HCT116 (cell line): Measurements from ENCODE around the gene SNTG2. TPM values are rescaled to one million over a fixed set of nuclear protein-coding genes. Genes with fewer than 3 reads are reported as not detected.

ENCODE experiments used
- ATAC-seq: fragments of 200-7000 bp; cut with Tn5 transposase; 2 replicates; pipeline ENCODE4 v1.9.1; 2020; ENCODE audit warnings: mild to moderate bottlenecking, moderate library complexity
- BruUV-seq: library from RNA; stranded (reverse); fragments of 400-500 nt; replicated peaks from 2 replicates; lab custom pipeline; 2021; lab: Mats Ljungman, UMichigan
- CTCF ChIA-PET: fragments of 300-600 bp; sonication (Branson Sonifier 250); formaldehyde crosslinking; loops from one replicate; lab custom pipeline; 2021; ENCODE audit warnings: antibody characterized with exemption; lab: Charles Lee
- POLR2A ChIA-PET: fragments of 300-600, 350-600 bp; sonication (Branson Sonifier 250); formaldehyde crosslinking; loops from one replicate; lab custom pipeline; 2021; ENCODE audit warnings: antibody characterized with exemption; lab: Charles Lee
- RAD21 ChIA-PET, 2 experiments: fragments of 300-600 bp; sonication (Branson Sonifier 250); formaldehyde crosslinking; loops; one replicate each; lab custom pipeline; 2023; ENCODE audit warnings: low total read pairs in 2 of 2; ENCODE audit not compliant: uncharacterized antibody in 2 of 2, unreplicated experiment in 2 of 2, low non-redundant PET in 1 of 2; lab: Charles Lee
- DNase-seq: peaks from one replicate; pipeline ENCODE4 v3.0.0-alpha.2; 2010; ENCODE audit warnings: low read depth, low spot score
- H2AFZ ChIP-seq: fragments of 200-600 bp; shearing (Covaris generic), sonication (generic); 2 replicates; pipeline ENCODE4 v1.6.1; 2017; ENCODE audit warnings: low read depth, mixed run types, mixed read lengths, antibody characterized with exemption, low read length; ENCODE audit not compliant: poor library complexity, severe bottlenecking
- H3K27ac ChIP-seq: 2 replicates; pipeline ENCODE4 v1.5.1; 2012; ENCODE audit warnings: low read depth, low read length
- H3K27me3 ChIP-seq: fragments of 200-600 bp; sonication (generic); 2 replicates; pipeline ENCODE4 v1.6.1; 2016; ENCODE audit warnings: mixed run types, low read length, mixed read lengths; ENCODE audit not compliant: insufficient read depth
- H3K36me3 ChIP-seq, 2 experiments: fragments of 200-500 bp in 1 of 2; fragments of 200-600 bp in 1 of 2; sonication (Bioruptor generic) in 1 of 2; sonication (generic) in 1 of 2; 2 replicates each; pipeline versions ENCODE4 v1.5.1 to v1.6.1; 2014 to 2016; ENCODE audit warnings: low read length in 2 of 2, inconsistent platforms in 1 of 2, mixed read lengths in 1 of 2, mixed run types in 1 of 2; ENCODE audit not compliant: insufficient read depth in 2 of 2, control insufficient read depth in 1 of 2
- H3K4me1 ChIP-seq, 2 experiments: fragments of 200-600 bp in 1 of 2; sonication (generic) in 1 of 2; 2 replicates each; pipeline versions ENCODE4 v1.5.1 to v1.6.1; 2012 to 2017; ENCODE audit warnings: low read length in 2 of 2, inconsistent platforms in 1 of 2, mild to moderate bottlenecking in 1 of 2, mixed read lengths in 1 of 2, mixed run types in 1 of 2, moderate library complexity in 1 of 2; ENCODE audit not compliant: insufficient read depth in 2 of 2, control insufficient read depth in 1 of 2
- H3K4me2 ChIP-seq: fragments of 200-600 bp; sonication (generic); 2 replicates; pipeline ENCODE4 v1.6.1; 2017; ENCODE audit warnings: mixed run types, low read length, mixed read lengths
- H3K4me3 ChIP-seq, 2 experiments: fragments of 200-600 bp in 1 of 2; sonication (generic) in 1 of 2; replicated peaks in 1 of 2; 2 replicates each; pipeline ENCODE4 v1.5.1; 2011 to 2016; ENCODE audit warnings: low read length in 2 of 2, control low read depth in 1 of 2, low read depth in 1 of 2, mild to moderate bottlenecking in 1 of 2, mixed read lengths in 1 of 2, mixed run types in 1 of 2
- H3K79me2 ChIP-seq: fragments of 200-600 bp; sonication (generic); 2 replicates; pipeline ENCODE4 v1.6.1; 2017; ENCODE audit warnings: mild to moderate bottlenecking, mixed run types, low read length, moderate library complexity, mixed read lengths; ENCODE audit not compliant: insufficient read depth
- H3K9ac ChIP-seq: fragments of 200-600 bp; sonication (generic); 2 replicates; pipeline ENCODE4 v1.6.1; 2016; ENCODE audit warnings: low read length, mixed read lengths
- H3K9me2 ChIP-seq: fragments of 200-600 bp; sonication (generic), shearing (Covaris generic); 2 replicates; pipeline ENCODE4 v1.6.1; 2017; ENCODE audit warnings: mixed run types, mild to moderate bottlenecking, moderate library complexity; ENCODE audit not compliant: insufficient read depth
- H3K9me3 ChIP-seq, 2 experiments: fragments of 200-500 bp in 1 of 2; fragments of 200-600 bp in 1 of 2; sonication (Bioruptor generic) in 1 of 2; sonication (generic) in 1 of 2; 2 replicates each; pipeline ENCODE4 v1.6.1; 2014 to 2017; ENCODE audit warnings: low read length in 2 of 2, mixed read lengths in 2 of 2, inconsistent platforms in 1 of 2, low read depth in 1 of 2, mild to moderate bottlenecking in 1 of 2, mixed run types in 1 of 2, moderate library complexity in 1 of 2; ENCODE audit not compliant: control insufficient read depth in 1 of 2, insufficient read depth in 1 of 2
- H4K20me1 ChIP-seq: fragments of 200-600 bp; sonication (generic), shearing (Covaris generic); 2 replicates; pipeline ENCODE4 v1.6.1; 2017; ENCODE audit warnings: mixed run types, mild to moderate bottlenecking, moderate library complexity; ENCODE audit not compliant: insufficient read depth
- CBX3 ChIP-seq: IDR thresholded peaks from 2 replicates; pipeline ENCODE4 v1.6.1; 2012; ENCODE audit warnings: low read depth
- EGR1 ChIP-seq: IDR thresholded peaks from 2 replicates; pipeline ENCODE4 v1.6.1; 2012; ENCODE audit warnings: low read depth
- EZH2 ChIP-seq: fragments of 200-600 bp; sonication (generic); IDR thresholded peaks from 2 replicates; pipeline ENCODE4 v1.6.1; 2017; ENCODE audit warnings: antibody characterized with exemption, mixed run types
- EZH2phosphoT487 ChIP-seq: fragments of 200-600 bp; IDR thresholded peaks from 2 replicates; pipeline ENCODE4 v1.6.1; 2018; ENCODE audit warnings: antibody characterized with exemption, borderline replicate concordance
- JUND ChIP-seq: IDR thresholded peaks from 2 replicates; pipeline ENCODE4 v1.6.1; 2012
- MAX ChIP-seq: IDR thresholded peaks from 2 replicates; pipeline ENCODE4 v1.6.1; 2012
- POLR2A ChIP-seq: IDR thresholded peaks from 2 replicates; pipeline ENCODE4 v1.7.0; 2011; ENCODE audit warnings: borderline replicate concordance; ENCODE audit not compliant: insufficient read depth, insufficient read length; ENCODE audit errors: extremely low read depth
- SP1 ChIP-seq: IDR thresholded peaks from 2 replicates; pipeline ENCODE4 v1.6.1; 2012; ENCODE audit warnings: low read depth
- SRF ChIP-seq: IDR thresholded peaks from 2 replicates; pipeline ENCODE4 v1.6.1; 2012; ENCODE audit warnings: low read depth
- YY1 ChIP-seq: IDR thresholded peaks from 2 replicates; pipeline ENCODE4 v1.6.1; 2011; ENCODE audit warnings: low read length, low read depth, moderate library complexity, mild to moderate bottlenecking; ENCODE audit not compliant: insufficient replicate concordance; ENCODE audit errors: extremely low read depth
- ZBTB33 ChIP-seq: IDR thresholded peaks from 2 replicates; pipeline ENCODE4 v1.6.1; 2011; ENCODE audit warnings: mild to moderate bottlenecking, low read length, moderate library complexity; ENCODE audit not compliant: insufficient replicate concordance; ENCODE audit errors: extremely low read depth
- ZNF274 ChIP-seq: fragments of 200-500 bp; sonication (Bioruptor generic); IDR thresholded peaks from 2 replicates; pipeline ENCODE4 v1.6.1; 2014; ENCODE audit warnings: mild to moderate bottlenecking, low read depth, low read length, inconsistent platforms
- intact Hi-C: fragments of 100-400 bp; cut with micrococcal nuclease; formaldehyde crosslinking; loops from 2 replicates; pipeline ENCODE4 v1.10.0; 2022
- total RNA-seq: library from RNA; stranded (reverse); gene quantifications from one replicate; pipeline ENCODE4 v1.2.1, GENCODE V29; 2021; ENCODE audit not compliant: unreplicated experiment
- TF ChIP-seq, protein P1 (sequence below): IDR thresholded peaks from 2 replicates; pipeline ENCODE4 v1.6.1; 2012; ENCODE audit warnings: low read depth
- TF ChIP-seq, protein P2 (sequence below): IDR thresholded peaks from 2 replicates; pipeline ENCODE4 v1.6.1; 2012
- TF ChIP-seq, protein P3 (sequence below), 3 experiments: fragments of 200-600 bp in 1 of 3; sonication (generic) in 1 of 3; IDR thresholded peaks in 2 of 3; conservative IDR thresholded peaks in 1 of 3; 2 replicates each; pipeline ENCODE4 v1.5.1; 2012 to 2017; ENCODE audit warnings: low read depth in 2 of 3, low read length in 2 of 3, antibody characterized with exemption in 1 of 3, borderline replicate concordance in 1 of 3, control low read depth in 1 of 3, mild to moderate bottlenecking in 1 of 3, mixed read lengths in 1 of 3, mixed run types in 1 of 3, moderate library complexity in 1 of 3; ENCODE audit not compliant: insufficient read depth in 1 of 3

The SNTG2 gene
- total RNA-seq, 1 experiment from 2014 or later: not detected

DNA sequence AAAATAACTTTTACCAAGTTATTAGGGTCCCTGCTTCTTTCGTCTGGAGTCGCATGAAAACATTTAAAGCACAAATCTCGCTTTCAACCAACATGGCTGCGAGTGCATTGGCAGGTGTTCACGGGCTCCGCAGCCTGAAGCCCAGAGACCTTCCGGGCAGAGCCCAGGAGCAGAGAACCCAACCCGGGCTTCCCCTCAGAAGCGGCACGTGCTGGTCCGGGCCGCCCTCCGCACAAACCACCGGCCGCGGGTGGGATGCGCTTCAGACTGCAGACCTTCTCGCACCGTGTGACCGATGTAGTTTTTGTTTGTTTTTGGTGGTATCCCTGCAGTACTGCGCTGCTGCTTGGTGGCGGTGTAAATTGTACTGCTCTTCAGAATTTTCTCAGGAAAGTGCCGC is 357.0 kb downstream of the SNTG2 start:
- no peak overlapping the region for H3K4me2 ChIP-seq
- TF ChIP-seq EGR1 (no peak), ZBTB33 (no peak), POLR2A (no peak), SRF (no peak), EZH2phosphoT487 (no peak), ZNF274 (no peak), SP1 (no peak), JUND (no peak), EZH2 (no peak), CBX3 (no peak), YY1 (no peak), MAX (no peak)
- TF ChIP-seq, protein P1, sequence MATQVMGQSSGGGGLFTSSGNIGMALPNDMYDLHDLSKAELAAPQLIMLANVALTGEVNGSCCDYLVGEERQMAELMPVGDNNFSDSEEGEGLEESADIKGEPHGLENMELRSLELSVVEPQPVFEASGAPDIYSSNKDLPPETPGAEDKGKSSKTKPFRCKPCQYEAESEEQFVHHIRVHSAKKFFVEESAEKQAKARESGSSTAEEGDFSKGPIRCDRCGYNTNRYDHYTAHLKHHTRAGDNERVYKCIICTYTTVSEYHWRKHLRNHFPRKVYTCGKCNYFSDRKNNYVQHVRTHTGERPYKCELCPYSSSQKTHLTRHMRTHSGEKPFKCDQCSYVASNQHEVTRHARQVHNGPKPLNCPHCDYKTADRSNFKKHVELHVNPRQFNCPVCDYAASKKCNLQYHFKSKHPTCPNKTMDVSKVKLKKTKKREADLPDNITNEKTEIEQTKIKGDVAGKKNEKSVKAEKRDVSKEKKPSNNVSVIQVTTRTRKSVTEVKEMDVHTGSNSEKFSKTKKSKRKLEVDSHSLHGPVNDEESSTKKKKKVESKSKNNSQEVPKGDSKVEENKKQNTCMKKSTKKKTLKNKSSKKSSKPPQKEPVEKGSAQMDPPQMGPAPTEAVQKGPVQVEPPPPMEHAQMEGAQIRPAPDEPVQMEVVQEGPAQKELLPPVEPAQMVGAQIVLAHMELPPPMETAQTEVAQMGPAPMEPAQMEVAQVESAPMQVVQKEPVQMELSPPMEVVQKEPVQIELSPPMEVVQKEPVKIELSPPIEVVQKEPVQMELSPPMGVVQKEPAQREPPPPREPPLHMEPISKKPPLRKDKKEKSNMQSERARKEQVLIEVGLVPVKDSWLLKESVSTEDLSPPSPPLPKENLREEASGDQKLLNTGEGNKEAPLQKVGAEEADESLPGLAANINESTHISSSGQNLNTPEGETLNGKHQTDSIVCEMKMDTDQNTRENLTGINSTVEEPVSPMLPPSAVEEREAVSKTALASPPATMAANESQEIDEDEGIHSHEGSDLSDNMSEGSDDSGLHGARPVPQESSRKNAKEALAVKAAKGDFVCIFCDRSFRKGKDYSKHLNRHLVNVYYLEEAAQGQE: no peak
- TF ChIP-seq, protein P2, sequence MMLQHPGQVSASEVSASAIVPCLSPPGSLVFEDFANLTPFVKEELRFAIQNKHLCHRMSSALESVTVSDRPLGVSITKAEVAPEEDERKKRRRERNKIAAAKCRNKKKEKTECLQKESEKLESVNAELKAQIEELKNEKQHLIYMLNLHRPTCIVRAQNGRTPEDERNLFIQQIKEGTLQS: no peak
- TF ChIP-seq, protein P3, sequence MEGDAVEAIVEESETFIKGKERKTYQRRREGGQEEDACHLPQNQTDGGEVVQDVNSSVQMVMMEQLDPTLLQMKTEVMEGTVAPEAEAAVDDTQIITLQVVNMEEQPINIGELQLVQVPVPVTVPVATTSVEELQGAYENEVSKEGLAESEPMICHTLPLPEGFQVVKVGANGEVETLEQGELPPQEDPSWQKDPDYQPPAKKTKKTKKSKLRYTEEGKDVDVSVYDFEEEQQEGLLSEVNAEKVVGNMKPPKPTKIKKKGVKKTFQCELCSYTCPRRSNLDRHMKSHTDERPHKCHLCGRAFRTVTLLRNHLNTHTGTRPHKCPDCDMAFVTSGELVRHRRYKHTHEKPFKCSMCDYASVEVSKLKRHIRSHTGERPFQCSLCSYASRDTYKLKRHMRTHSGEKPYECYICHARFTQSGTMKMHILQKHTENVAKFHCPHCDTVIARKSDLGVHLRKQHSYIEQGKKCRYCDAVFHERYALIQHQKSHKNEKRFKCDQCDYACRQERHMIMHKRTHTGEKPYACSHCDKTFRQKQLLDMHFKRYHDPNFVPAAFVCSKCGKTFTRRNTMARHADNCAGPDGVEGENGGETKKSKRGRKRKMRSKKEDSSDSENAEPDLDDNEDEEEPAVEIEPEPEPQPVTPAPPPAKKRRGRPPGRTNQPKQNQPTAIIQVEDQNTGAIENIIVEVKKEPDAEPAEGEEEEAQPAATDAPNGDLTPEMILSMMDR (IDR thresholded peaks at IDR 0.05 in 2 of 3, conservative IDR thresholded peaks at IDR 0.05 in 1 of 3; ENCODE audit: borderline replicate concordance in 1 of 3, insufficient read depth in 1 of 3, low read depth in 2 of 3, low read length in 2 of 3): no peak
- H3K79me2 ChIP-seq: no peaks in the 10 kb centered on the region
- ATAC-seq (no peak), DNase-seq (no peak)
- H3K27me3 ChIP-seq: peaks cover 26% of the 10 kb centered on the region; the same call in 1 of the 2 replicates
- no peaks in the 10 kb centered on the region for H3K9me2 ChIP-seq
- no peak overlapping the region for H3K27ac ChIP-seq
- POLR2A ChIA-PET: no interaction called here
- H3K9me3 ChIP-seq: no peaks in the 10 kb centered on the region
- no peaks in the 10 kb centered on the region for H3K36me3 ChIP-seq
- intact Hi-C loops: no loop called here
- H3K9ac ChIP-seq: no peak overlapping the region
- no TSS peak for BruUV-seq
- no peak overlapping the region for H2AFZ ChIP-seq
- no peak overlapping the region for H3K4me3 ChIP-seq
- RAD21 ChIA-PET: no interaction called here
- H3K4me1 ChIP-seq: no peaks in the 10 kb centered on the region
- H4K20me1 ChIP-seq: no peaks in the 10 kb centered on the region
- CTCF ChIA-PET: no interaction called here
